HL-60 (cell line): Measurements from ENCODE around the gene GABRA4.

ENCODE experiments used
- DNase-seq, 2 experiments: peaks; one replicate each; pipeline ENCODE4 v3.0.0-alpha.2; 2010 to 2020; ENCODE audit warnings: low read depth in 1 of 2, low spot score in 1 of 2
- H3K27ac ChIP-seq: fragments of 250-450 bp; sonication (Bioruptor Pico); replicated peaks from 2 replicates; pipeline ENCODE4 v1.5.1; 2020; ENCODE audit warnings: mild to moderate bottlenecking, moderate library complexity
- H3K27me3 ChIP-seq: fragments of 250-450 bp; sonication (Bioruptor Pico); 2 replicates; pipeline ENCODE4 v1.5.1; 2021; ENCODE audit warnings: mild to moderate bottlenecking, moderate library complexity; ENCODE audit not compliant: insufficient read depth, poor library complexity, severe bottlenecking
- H3K4me3 ChIP-seq: replicated peaks from 2 replicates; pipeline ENCODE4 v1.5.1; 2011; ENCODE audit warnings: mild to moderate bottlenecking, control low read depth, low read length; ENCODE audit not compliant: insufficient read depth
- GABPA ChIP-seq: IDR thresholded peaks from 2 replicates; pipeline ENCODE4 v1.6.1; 2012; ENCODE audit warnings: low read depth
- POLR2AphosphoS5 ChIP-seq: IDR thresholded peaks from 2 replicates; pipeline ENCODE4 v1.6.1; 2012; ENCODE audit warnings: low read depth
- REST ChIP-seq: IDR thresholded peaks from 2 replicates; pipeline ENCODE4 v1.6.1; 2012; ENCODE audit warnings: low read depth; ENCODE audit not compliant: insufficient replicate concordance
- SPI1 ChIP-seq: IDR thresholded peaks from 2 replicates; pipeline ENCODE4 v1.6.1; 2012; ENCODE audit warnings: low read depth, mild to moderate bottlenecking, borderline replicate concordance
- TF ChIP-seq, protein P1 (sequence below): IDR thresholded peaks from one replicate; pipeline ENCODE4 v1.5.1; 2011; ENCODE audit warnings: low read length, control low read depth, inconsistent platforms; ENCODE audit not compliant: insufficient read depth

GABRA4 gene

GRCh38 chr4:46909078-46909477, 84.3 kb downstream of the GABRA4 start, which contains the start of gene COX7B2:
Gene COX7B2 (minus strand): TSS chr4:46909245. CDS start chr4:46735192, 174,053 bp downstream.
- no peak within 1 kb of the TSS for H3K27ac ChIP-seq
- TF ChIP-seq, protein P1, sequence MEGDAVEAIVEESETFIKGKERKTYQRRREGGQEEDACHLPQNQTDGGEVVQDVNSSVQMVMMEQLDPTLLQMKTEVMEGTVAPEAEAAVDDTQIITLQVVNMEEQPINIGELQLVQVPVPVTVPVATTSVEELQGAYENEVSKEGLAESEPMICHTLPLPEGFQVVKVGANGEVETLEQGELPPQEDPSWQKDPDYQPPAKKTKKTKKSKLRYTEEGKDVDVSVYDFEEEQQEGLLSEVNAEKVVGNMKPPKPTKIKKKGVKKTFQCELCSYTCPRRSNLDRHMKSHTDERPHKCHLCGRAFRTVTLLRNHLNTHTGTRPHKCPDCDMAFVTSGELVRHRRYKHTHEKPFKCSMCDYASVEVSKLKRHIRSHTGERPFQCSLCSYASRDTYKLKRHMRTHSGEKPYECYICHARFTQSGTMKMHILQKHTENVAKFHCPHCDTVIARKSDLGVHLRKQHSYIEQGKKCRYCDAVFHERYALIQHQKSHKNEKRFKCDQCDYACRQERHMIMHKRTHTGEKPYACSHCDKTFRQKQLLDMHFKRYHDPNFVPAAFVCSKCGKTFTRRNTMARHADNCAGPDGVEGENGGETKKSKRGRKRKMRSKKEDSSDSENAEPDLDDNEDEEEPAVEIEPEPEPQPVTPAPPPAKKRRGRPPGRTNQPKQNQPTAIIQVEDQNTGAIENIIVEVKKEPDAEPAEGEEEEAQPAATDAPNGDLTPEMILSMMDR: no peak
- TF ChIP-seq REST (no peak), SPI1 (no peak), GABPA (no peak)
- H3K27me3 ChIP-seq: no peaks in the 10 kb centered on the region
- H3K4me3 ChIP-seq: no peak within 1 kb of the TSS
- DNase-seq: no peak

GRCh38 chr4:46908148-46908547, 85.2 kb downstream of the GABRA4 start:
- no peak overlapping the region for H3K27ac ChIP-seq
- DNase-seq: no peak
- H3K4me3 ChIP-seq: no peak overlapping the region
- no peaks in the 10 kb centered on the region for H3K27me3 ChIP-seq
- TF ChIP-seq, protein P1: no peak
- TF ChIP-seq GABPA (no peak), REST (no peak)

DNA sequence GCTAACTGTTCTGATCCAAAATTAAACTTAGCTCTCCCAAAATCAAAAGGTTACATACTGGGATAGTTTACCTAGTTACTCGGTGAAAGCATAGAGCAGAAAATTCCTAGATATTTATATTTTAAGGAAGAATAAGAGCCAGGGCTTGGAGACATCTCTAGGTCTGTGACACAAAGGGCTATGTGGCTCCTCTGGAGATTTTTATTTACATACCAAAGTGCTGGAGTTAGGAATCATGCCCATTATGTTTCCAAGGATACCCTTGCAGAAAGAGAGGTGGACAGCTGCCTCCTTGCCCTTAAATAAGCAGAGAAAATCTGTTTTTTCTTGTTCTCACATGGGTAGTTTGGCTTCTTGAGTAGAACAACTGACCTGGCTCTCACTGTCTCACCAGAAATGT, 93.3 kb downstream of the GABRA4 start:
- Histone ChIP-seq H3K4me3 (no peak overlapping the region), H3K27ac (no peak overlapping the region), H3K27me3 (no peaks in the 10 kb centered on the region)
- no peak for DNase-seq
- TF ChIP-seq POLR2AphosphoS5: no peak
- no peak for TF ChIP-seq REST
- TF ChIP-seq, protein P1: no peak
- TF ChIP-seq SPI1: no peak
- TF ChIP-seq GABPA: no peak
